WTC11 (cell line): ENCODE data around the gene HGS. TPM values are rescaled to one million over a fixed set of nuclear protein-coding genes. Genes with fewer than 3 reads are reported as not detected.
A peak's percentile ranks its signal among the peaks of the same experiment; 100 is the strongest.

Experiments
- ARID4B ChIP-seq: sonication (generic); formaldehyde crosslinking; IDR thresholded peaks from 2 replicates; pipeline ENCODE4 v1.8.0; 2023; ENCODE audit warnings: missing genetic modification reagents, mild to moderate bottlenecking, borderline replicate concordance
- ATF1 ChIP-seq: sonication (generic); formaldehyde crosslinking; IDR thresholded peaks from 2 replicates; pipeline ENCODE4 v1.8.1; 2023; ENCODE audit warnings: mild to moderate bottlenecking, moderate library complexity, missing genetic modification reagents
- ATF3 ChIP-seq: sonication (generic); formaldehyde crosslinking; conservative IDR thresholded peaks from 2 replicates; pipeline ENCODE4 v1.8.1; 2022; ENCODE audit warnings: mild to moderate bottlenecking, missing genetic modification reagents
- ATF6 ChIP-seq: sonication (generic); formaldehyde crosslinking; IDR thresholded peaks from 2 replicates; pipeline ENCODE4 v1.8.1; 2023; ENCODE audit warnings: mild to moderate bottlenecking, missing genetic modification reagents
- CREB1 ChIP-seq: sonication (generic); formaldehyde crosslinking; IDR thresholded peaks from 2 replicates; pipeline ENCODE4 v1.8.0; 2023; ENCODE audit warnings: mild to moderate bottlenecking, missing genetic modification reagents
- CREM ChIP-seq: sonication (generic); formaldehyde crosslinking; IDR thresholded peaks from 2 replicates; pipeline ENCODE4 v1.8.1; 2022; ENCODE audit warnings: mild to moderate bottlenecking, missing genetic modification reagents, moderate library complexity
- ETV6 ChIP-seq: sonication (generic); formaldehyde crosslinking; IDR thresholded peaks from 2 replicates; pipeline ENCODE4 v1.8.1; 2022; ENCODE audit warnings: mild to moderate bottlenecking, missing genetic modification reagents
- FOXK1 ChIP-seq: sonication (generic); formaldehyde crosslinking; IDR thresholded peaks from 2 replicates; pipeline ENCODE4 v1.8.0; 2022; ENCODE audit warnings: mild to moderate bottlenecking, moderate library complexity, missing genetic modification reagents
- GTF2I ChIP-seq: fragments of 250-450 bp; sonication (Bioruptor Pico); conservative IDR thresholded peaks from 2 replicates; pipeline ENCODE4 v1.4.0; 2021; ENCODE audit warnings: mild to moderate bottlenecking
- HMGXB4 ChIP-seq: sonication (generic); formaldehyde crosslinking; IDR thresholded peaks from 2 replicates; pipeline ENCODE4 v1.8.1; 2023; ENCODE audit warnings: mild to moderate bottlenecking, moderate library complexity, missing genetic modification reagents
- IRF2 ChIP-seq: sonication (generic); formaldehyde crosslinking; IDR thresholded peaks from 2 replicates; pipeline ENCODE4 v1.8.0; 2022; ENCODE audit warnings: low read depth, missing genetic modification reagents, borderline replicate concordance
- JUN ChIP-seq: sonication (generic); formaldehyde crosslinking; IDR thresholded peaks from 2 replicates; pipeline ENCODE4 v1.8.0; 2023; ENCODE audit warnings: mild to moderate bottlenecking, missing genetic modification reagents
- NFE2L1 ChIP-seq: sonication (generic); formaldehyde crosslinking; IDR thresholded peaks from 2 replicates; pipeline ENCODE4 v1.8.1; 2023; ENCODE audit warnings: missing genetic modification reagents
- NR3C1 ChIP-seq: sonication (generic); formaldehyde crosslinking; conservative IDR thresholded peaks from 2 replicates; pipeline ENCODE4 v1.8.1; 2023; ENCODE audit warnings: low read depth, mild to moderate bottlenecking, missing genetic modification reagents
- OVOL2 ChIP-seq: fragments of 250-450 bp; sonication (Bioruptor Pico); IDR thresholded peaks from 2 replicates; pipeline ENCODE4 v1.9.0; 2021; ENCODE audit warnings: mild to moderate bottlenecking, borderline replicate concordance
- SMAD3 ChIP-seq: sonication (generic); formaldehyde crosslinking; IDR thresholded peaks from 2 replicates; pipeline ENCODE4 v1.8.0; 2022; ENCODE audit warnings: missing genetic modification reagents, mild to moderate bottlenecking, borderline replicate concordance
- SMAD4 ChIP-seq: sonication (generic); formaldehyde crosslinking; IDR thresholded peaks from 2 replicates; pipeline ENCODE4 v1.8.0; 2022; ENCODE audit warnings: mild to moderate bottlenecking, missing genetic modification reagents
- ZNF138 ChIP-seq: sonication (generic); formaldehyde crosslinking; conservative IDR thresholded peaks from 2 replicates; pipeline ENCODE4 v1.8.1; 2022; ENCODE audit warnings: mild to moderate bottlenecking, moderate library complexity, missing genetic modification reagents
- ZNF232 ChIP-seq: sonication (generic); formaldehyde crosslinking; IDR thresholded peaks from 2 replicates; pipeline ENCODE4 v1.8.0; 2022; ENCODE audit warnings: mild to moderate bottlenecking, missing genetic modification reagents
- ZNF263 ChIP-seq: sonication (generic); formaldehyde crosslinking; IDR thresholded peaks from 2 replicates; pipeline ENCODE4 v1.8.1; 2022; ENCODE audit warnings: low read depth, mild to moderate bottlenecking, moderate library complexity, missing genetic modification reagents
- ZNF416 ChIP-seq: fragments of 250-450 bp; sonication (Bioruptor Pico); IDR thresholded peaks from 2 replicates; pipeline ENCODE4 v1.9.0; 2021; ENCODE audit warnings: mild to moderate bottlenecking, inconsistent platforms
- ZNF423 ChIP-seq: fragments of 250-450 bp; sonication (Bioruptor Pico); IDR thresholded peaks from 2 replicates; pipeline ENCODE4 v2.1.2; 2022; ENCODE audit warnings: mild to moderate bottlenecking, moderate library complexity
- ZNF532 ChIP-seq: fragments of 250-450 bp; sonication (Bioruptor Pico); IDR thresholded peaks from 2 replicates; pipeline ENCODE4 v1.9.0; 2021; ENCODE audit warnings: mild to moderate bottlenecking, borderline replicate concordance
- total RNA-seq: library from RNA; stranded (reverse); gene quantifications from 3 replicates; pipeline ENCODE4 v1.2.3, GENCODE V29; 2021
- TF ChIP-seq, protein P1 (sequence below): sonication (generic); formaldehyde crosslinking; IDR thresholded peaks from 2 replicates; pipeline ENCODE4 v1.8.1; 2022; ENCODE audit warnings: mild to moderate bottlenecking, moderate library complexity, missing genetic modification reagents

Gene HGS
- total RNA-seq, 1 experiment from 2014 or later, result 113 TPM

DNA sequence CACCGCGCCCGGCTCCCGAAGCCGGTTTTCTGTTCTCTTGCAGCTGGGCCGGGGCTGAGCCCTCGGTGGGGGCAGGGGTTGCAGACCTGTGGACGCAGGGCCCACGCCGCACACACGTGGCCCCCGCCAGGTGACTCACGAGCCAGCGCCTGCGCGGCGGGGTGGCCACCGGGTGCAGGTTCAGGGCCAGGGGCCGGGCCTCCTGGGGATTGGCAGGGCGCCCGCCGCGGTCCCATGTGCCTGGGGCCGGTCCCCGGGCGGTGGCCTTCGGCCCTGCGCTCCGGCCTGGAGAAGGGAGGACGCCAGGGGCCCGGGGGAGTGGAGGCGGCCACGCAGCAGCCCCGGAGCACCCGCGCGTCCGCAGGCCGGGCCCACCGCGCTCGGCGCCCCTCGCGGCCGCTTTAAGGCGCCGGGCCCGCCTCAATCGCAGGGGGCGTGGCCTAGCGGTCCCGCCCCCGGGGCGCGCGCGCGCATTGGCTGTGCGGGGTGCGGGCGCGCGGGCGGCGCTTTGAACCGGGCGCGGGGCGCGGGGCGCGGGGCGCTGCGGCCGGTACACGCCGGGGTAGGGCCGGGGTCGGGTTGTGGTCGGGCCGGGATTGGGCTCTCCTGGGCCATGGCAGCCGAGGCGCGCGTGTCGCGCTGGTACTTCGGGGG, 28.1 kb downstream of the HGS start, which contains the start of gene SLC25A10 (continued):
- TF ChIP-seq NR3C1 (CRISPR knock-in tag), result no peak
- TF ChIP-seq ZNF416 (CRISPR knock-in tag), result peak; percentile 57; the same call in 1 of the 2 replicates
- no peak for TF ChIP-seq SMAD4 (CRISPR knock-in tag)
- no peak for TF ChIP-seq GTF2I (CRISPR knock-in tag)
- no peak for TF ChIP-seq IRF2 (CRISPR knock-in tag)
- TF ChIP-seq ZNF263 (CRISPR knock-in tag), result no peak
- no peak for TF ChIP-seq OVOL2 (CRISPR knock-in tag)
- no peak for TF ChIP-seq HMGXB4 (CRISPR knock-in tag)
- TF ChIP-seq JUN (CRISPR knock-in tag), result no peak
- no peak for TF ChIP-seq SMAD3
- TF ChIP-seq ATF6 (CRISPR knock-in tag), result no peak
- TF ChIP-seq ARID4B (CRISPR knock-in tag), result no peak
- TF ChIP-seq, protein P1, sequence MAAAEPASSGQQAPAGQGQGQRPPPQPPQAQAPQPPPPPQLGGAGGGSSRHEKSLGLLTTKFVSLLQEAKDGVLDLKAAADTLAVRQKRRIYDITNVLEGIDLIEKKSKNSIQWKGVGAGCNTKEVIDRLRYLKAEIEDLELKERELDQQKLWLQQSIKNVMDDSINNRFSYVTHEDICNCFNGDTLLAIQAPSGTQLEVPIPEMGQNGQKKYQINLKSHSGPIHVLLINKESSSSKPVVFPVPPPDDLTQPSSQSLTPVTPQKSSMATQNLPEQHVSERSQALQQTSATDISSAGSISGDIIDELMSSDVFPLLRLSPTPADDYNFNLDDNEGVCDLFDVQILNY (CRISPR knock-in tag), result no peak
- no peak for TF ChIP-seq NFE2L1 (CRISPR knock-in tag)
- no peak for TF ChIP-seq ATF3
- TF ChIP-seq ETV6, result no peak
- peak; percentile 42; the same call in 1 of the 2 replicates for TF ChIP-seq FOXK1
- TF ChIP-seq ZNF138 (CRISPR knock-in tag), result no peak
- no peak for TF ChIP-seq ZNF232 (CRISPR knock-in tag)
- TF ChIP-seq CREM (CRISPR knock-in tag), result no peak
- TF ChIP-seq ZNF423 (CRISPR knock-in tag), result peak; percentile 76
- TF ChIP-seq CREB1 (CRISPR knock-in tag), result no peak
- no peak for TF ChIP-seq ATF1
- TF ChIP-seq ZNF532 (CRISPR knock-in tag), result no peak
